Astrocyte (in vitro differentiated cells and primary cell): Measurements from ENCODE around the gene BBX.

Source experiments
- CTCF ChIP-seq: IDR thresholded peaks from 2 replicates; pipeline ENCODE4 v1.5.1; 2011; ENCODE audit warnings: low read depth, mild to moderate bottlenecking, inconsistent platforms, low read length, moderate library complexity; ENCODE audit not compliant: insufficient read depth
- EZH2 ChIP-seq: IDR thresholded peaks from 2 replicates; pipeline ENCODE4 v1.6.1; 2012; ENCODE audit warnings: mild to moderate bottlenecking, low read length, inconsistent platforms; ENCODE audit not compliant: insufficient read depth

GRCh38 chr3:107662586-107662985, 139.8 kb downstream of the BBX start:
- TF ChIP-seq CTCF (no peak), EZH2 (no peak)
